Measurements from ENCODE around the gene CAPN13.

The CAPN13 gene

GRCh38 chr2:30764021-30764800 is 43.0 kb downstream of the CAPN13 start:
- DNase-seq = no peak

DNA sequence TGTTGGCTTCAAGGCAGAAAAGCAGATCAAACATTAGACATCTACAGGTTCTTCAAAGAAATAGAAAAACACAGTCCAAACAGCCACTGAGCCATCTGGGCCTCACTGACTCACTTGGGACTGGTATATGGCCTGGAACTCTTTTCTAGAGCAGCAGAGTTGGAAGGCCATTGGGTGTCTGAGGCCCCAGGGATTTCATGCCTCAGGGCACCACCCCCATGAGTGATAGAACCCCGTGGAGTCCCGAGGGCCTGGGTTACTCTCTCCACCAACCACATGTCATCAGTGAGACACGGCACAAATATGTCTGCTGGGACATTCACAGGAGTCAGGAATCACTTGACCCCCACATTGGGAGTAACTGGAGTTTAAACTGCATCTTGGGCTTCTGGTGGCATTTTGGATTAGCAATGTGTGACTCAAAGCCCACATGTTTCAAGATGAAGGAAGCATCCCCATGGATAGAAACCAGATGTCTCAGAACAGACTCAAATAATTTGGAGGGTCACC is 44.0 kb downstream of the CAPN13 start:
- peak; percentile 75 for DNase-seq

DNA sequence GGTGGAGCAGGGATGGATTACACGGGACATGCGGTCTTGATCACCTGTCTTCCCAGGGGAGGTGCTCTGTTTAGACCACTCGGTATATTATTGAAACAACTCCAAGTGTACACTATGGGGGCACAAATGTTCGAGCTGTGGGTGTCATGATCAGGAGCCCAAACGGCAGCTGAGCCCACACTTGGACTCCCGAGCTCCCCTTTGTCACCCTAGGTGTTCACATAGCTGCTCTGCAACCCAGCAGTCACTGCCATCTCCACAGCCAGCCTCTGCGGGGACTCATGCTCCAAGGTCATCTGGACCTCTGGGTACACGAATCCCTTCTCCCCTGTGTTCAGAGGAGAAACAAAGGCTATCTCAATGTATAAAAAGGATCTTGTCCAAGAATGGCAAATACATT is 46.0 kb downstream of the CAPN13 start:
- DNase-seq = no peak

- DNase-seq = no peak
These were observed 47.8 kb downstream of the CAPN13 start for GRCh38 chr2:30759481-30759880.

DNA sequence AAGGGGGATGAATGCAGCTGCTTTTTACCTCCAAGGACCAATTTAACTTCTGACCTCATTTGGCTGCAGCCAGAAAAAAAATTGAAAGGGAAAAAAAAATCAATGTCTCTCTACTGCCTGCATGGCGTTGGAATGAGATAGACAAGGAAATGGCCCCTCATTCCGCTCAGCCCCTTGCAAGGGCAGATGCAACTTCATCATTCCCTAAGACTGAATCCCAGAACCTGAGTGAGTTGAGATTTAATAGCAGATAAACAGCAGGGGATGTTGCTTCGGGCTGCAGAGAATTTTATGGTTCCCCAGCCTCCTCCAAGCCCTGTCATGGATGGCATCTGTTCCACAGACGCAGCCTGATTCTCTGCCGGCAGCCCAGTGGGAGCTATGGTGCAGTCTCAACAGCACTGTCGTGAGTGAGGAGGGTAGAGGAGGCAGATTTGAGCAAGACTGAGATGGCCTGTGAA is 49.0 kb downstream of the CAPN13 start:
- DNase-seq = peak; percentile 2

GRCh38 chr2:30757749-30758148 is 49.5 kb downstream of the CAPN13 start:
- no peak for DNase-seq

DNA sequence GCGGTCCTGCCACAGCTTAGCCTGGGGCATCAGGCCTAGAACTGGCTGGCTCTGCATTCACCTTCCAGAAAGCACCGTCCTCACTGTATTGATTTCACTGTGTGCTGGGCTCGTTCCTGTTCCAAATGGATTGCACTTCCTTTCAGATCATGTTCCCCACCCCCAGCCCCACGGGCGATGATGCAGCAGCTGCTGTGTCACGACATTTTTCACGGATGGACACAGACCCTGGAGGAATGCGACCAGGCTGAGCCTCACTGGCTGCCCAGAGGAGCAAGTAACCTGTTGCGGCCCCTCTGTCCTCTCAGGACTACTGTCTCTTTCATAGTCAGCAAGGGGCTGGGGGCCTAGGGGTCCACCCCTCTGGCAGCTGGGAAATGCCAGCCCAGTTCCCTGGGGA is 50.3 kb downstream of the CAPN13 start:
- DNase-seq = no peak

DNA sequence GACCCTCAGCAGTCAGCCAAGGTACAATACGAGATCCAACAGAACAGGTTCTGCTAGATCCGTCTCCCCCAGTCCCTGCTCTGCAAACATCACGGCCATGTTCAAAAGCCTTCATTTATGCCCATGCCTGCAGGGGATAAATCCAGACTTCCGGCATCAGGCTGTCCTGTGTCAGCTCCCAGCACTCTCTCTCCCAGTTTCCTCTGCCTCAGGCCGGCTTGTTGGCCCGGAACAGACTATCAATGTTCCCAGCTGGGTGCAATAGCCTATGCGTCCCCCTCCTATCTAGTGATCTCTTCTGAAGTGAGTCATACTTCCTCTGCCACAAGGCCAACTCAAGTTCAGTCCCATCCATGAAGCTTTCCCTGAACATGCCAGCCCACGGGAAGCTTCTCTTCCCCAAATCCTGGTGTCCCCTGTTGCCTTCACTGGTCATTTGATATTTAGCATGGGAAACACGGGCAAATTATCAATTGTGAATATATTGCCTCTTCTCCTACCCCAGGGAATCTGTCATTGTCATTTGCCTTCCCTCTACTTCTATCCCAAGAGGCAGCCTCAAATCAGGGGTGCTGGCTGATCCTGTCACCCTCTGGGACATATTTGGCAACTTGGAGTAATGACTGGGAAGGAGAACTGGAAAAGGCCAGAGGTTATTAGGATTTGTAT is 51.1 kb downstream of the CAPN13 start:
- DNase-seq = peak; percentile 43

- DNase-seq = peak; percentile 21
These were observed 53.6 kb downstream of the CAPN13 start for GRCh38 chr2:30753630-30754029.

GRCh38 chr2:30752811-30753210 is 54.4 kb downstream of the CAPN13 start:
- no peak for DNase-seq

DNA sequence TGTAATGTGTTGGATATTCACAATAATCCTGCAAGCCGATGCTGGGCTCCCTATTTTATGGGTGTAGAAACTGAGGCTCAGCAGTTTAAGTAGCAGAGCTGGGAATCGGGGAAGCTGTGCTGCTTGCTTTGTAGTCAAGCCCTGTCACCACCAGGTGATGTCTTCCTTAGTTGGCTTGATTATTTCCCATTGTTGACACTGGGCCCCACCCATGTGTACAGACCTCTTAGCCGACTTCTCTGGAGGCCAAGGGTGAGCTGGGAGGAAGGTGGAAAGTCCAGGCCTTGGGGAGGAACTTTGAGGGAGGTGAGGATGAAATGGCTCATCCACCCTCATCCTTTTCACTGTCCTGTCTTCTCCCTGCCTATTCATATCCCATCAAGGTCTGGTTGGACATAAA is 60.0 kb downstream of the CAPN13 start:
- DNase-seq = no peak

- no peak for DNase-seq
These were observed 62.4 kb downstream of the CAPN13 start for GRCh38 chr2:30744823-30745222.

- DNase-seq = no peak
These were observed 65.7 kb downstream of the CAPN13 start for GRCh38 chr2:30741576-30741975.

GRCh38 chr2:30738141-30738911 is 68.9 kb downstream of the CAPN13 start:
- no peak for DNase-seq

DNA sequence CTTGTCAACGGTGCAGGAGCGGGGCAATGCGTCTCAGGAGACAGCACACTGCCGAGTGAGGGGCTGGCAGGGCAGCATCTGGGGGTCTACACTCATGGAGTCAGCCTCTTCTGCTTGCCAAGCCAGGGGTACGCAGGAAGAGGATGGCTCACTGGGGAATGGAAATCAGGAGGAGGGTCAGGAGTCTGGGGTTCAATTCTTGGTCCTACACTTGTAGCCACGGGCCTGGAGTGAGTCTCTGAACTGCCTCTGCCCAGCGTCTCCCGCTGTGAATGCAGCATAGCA is 70.0 kb downstream of the CAPN13 start:
- no peak for DNase-seq

DNA sequence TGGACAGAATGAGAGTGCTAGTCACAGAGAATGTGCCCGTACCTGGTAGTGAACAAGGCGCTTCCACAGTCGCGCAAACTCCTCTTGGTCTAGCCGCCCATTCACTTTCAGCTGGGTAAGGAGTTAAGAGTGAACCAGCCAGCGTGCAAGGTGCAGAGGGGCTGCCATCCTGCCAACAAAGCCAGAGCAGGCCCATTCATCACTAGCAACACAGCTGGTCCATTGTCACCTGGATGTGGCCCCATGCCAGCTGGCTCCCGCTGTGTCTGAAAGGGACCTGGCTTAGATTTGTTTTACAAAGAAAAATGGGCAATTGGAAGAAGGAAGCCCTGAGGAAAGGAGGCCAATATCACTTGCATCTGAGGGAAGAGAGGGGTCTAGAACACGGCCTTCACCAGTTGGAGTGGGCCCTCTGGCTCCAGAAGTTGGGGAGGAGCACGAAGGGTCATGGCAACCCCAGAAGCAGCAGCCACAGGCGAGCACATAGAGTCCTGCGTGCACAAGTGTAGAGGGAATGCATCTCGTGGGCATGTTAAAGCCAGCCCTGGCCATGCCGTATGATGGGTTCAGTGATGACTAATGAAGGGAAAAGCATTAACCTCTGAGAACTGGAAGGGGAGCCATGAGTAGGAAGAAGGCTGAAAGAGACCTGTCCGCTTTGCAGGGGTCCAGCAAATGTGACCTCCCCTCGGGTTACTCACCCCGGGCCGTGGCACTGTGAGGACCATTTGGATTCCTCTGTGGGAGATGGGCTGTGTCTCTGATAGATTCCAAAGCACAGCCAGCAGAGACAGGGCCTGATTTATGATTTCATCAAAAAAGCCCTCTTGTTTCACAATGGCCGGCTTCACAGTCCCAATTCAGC is 70.6 kb downstream of the CAPN13 start:
- no peak for DNase-seq

GRCh38 chr2:30733876-30734520 is 73.2 kb downstream of the CAPN13 start:
- no peak for DNase-seq

DNA sequence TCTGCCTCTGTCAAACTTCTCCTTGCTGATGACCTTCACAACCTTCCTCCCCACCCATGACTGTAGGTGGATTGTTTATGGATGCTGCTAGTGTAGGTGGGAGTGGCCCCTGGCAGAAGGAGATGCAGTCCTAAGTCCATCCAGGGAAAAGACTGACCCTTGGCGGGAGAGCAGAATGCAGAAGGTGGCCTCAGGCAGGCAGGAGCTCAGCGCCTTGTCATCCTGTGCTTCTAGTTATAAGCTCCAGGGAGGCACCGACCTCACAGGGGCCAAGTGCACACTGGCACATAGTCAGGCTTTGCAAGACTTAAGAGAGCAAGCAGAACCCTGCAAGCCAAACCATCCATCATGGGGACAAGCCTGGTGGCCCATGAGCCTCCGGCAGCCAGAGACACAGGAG is 74.4 kb downstream of the CAPN13 start:
- no peak for DNase-seq

DNA sequence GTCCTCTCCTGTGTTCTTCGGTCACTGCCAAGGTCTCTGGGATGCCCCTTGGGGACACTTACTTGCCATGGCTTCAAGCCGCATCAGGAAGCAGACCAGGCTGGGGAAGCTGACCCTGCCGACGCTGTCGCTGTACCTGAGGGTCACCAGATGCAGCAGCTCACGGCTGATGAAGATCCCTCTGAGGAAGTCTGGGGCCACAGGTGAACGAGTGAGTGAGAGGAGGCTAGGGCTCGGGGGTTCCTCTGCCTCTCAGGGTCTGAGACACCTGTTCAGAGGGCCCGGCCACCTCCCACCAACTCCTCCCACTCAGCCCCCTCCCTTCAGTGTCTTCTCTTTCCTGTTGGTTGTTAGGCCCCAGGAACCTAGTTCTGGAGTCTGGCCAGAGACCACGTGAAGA is 74.9 kb downstream of the CAPN13 start:
- no peak for DNase-seq

GRCh38 chr2:30731706-30732105 is 75.5 kb downstream of the CAPN13 start:
- no peak for DNase-seq

- DNase-seq = no peak
These were observed 76.3 kb downstream of the CAPN13 start for GRCh38 chr2:30730736-30731647.

All from fibroblast of skin of abdomen (primary cell).